ENCODE data around the gene TMEM175. TPM values are rescaled to one million over a fixed set of nuclear protein-coding genes. Genes with fewer than 3 reads are reported as not detected.

The TMEM175 gene
- total and polyA plus RNA-seq, 2 donors (not counting 1 experiment from before 2014, with no cell fraction given): 44.4 to 432 TPM

- H3K4me2 ChIP-seq (replicated peaks; ENCODE audit: low read depth, low read length, poor library complexity, severe bottlenecking): no peak overlapping the region
- no peaks in the 10 kb centered on the region for H3K27me3 Mint-ChIP-seq
- H2AFZ ChIP-seq (ENCODE audit: insufficient read depth, low read depth, low read length, poor library complexity, severe bottlenecking): no peak overlapping the region
- H3K27ac Mint-ChIP-seq: no peak overlapping the region
- no peak for TF ChIP-seq CTCF (IDR thresholded peaks at IDR 0.05)
- no peak for TF ChIP-seq EZH2 (IDR thresholded peaks at IDR 0.05; ENCODE audit: borderline replicate concordance, insufficient read depth, low read depth, low read length, poor library complexity, severe bottlenecking)
- ATAC-seq (ENCODE audit: low read depth): no peak
- no peak overlapping the region for H3K27ac ChIP-seq (ENCODE audit: low read length in 2 of 2)
- no peak overlapping the region for H3K9ac ChIP-seq (ENCODE audit: low read length)
- peaks cover 24% of the 10 kb centered on the region for H3K79me2 ChIP-seq (ENCODE audit: control insufficient read depth, insufficient read depth, low read length)
- POLR2A ChIA-PET: interaction anchor here (0.7 kb wide), 1 partner anchor 113 kb away, joined by 3 read pairs; no protein-coding TSS in a partner anchor
- no peak for DNase-seq
- CTCF ChIA-PET: interaction anchor here (2.5 kb wide), 1 partner anchor 94 kb away, joined by 14 read pairs; the partner anchor contains the start of gene IDUA
- H3K4me1 Mint-ChIP-seq: no peaks in the 10 kb centered on the region
- H3K36me3 ChIP-seq (replicated peaks in 1 of 2; ENCODE audit: control extremely low read depth in 1 of 2, control insufficient read depth in 1 of 2, extremely low read depth in 1 of 2, insufficient read depth in 2 of 2, low read length in 1 of 2): peaks cover 0 to 75% of the 10 kb centered on the region in 2 experiments
- no peaks in the 10 kb centered on the region for H3K27me3 ChIP-seq (replicated peaks in 1 of 4; ENCODE audit: control extremely low read depth in 1 of 4, control insufficient read depth in 3 of 4, insufficient read depth in 4 of 4, low read length in 3 of 4)
- no peak overlapping the region for H3K4me3 Mint-ChIP-seq
- no peaks in the 10 kb centered on the region for H3K4me1 ChIP-seq (ENCODE audit: control insufficient read depth in 2 of 2, insufficient read depth in 2 of 2, low read length in 2 of 2)
- H3K9me3 ChIP-seq (ENCODE audit: control extremely low read depth in 1 of 3, control insufficient read depth in 2 of 3, insufficient read depth in 1 of 3, low read length in 2 of 3): peaks cover 0 to 3% (median 0%) of the 10 kb centered on the region in 3 donors
- WGBS (ENCODE audit: insufficient coverage): over 99% methylated on average over 7 of the region's 10 CpGs
- H3K4me3 ChIP-seq (ENCODE audit: control extremely low read depth in 1 of 5, extremely low read depth in 1 of 5, insufficient read depth in 1 of 5, low read depth in 2 of 5, low read length in 4 of 5): no peak overlapping the region
- H3K9me3 Mint-ChIP-seq (ENCODE audit: insufficient read depth): no peaks in the 10 kb centered on the region
- peaks cover 97% of the 10 kb centered on the region for H4K20me1 ChIP-seq (ENCODE audit: control insufficient read depth, insufficient read depth, low read length, poor library complexity, severe bottlenecking)
- intact Hi-C loops (cut with micrococcal nuclease): no loop called here
Observed at GRCh38 chr4:892780-893179, 39.5 kb upstream of the TMEM175 start.

DNA sequence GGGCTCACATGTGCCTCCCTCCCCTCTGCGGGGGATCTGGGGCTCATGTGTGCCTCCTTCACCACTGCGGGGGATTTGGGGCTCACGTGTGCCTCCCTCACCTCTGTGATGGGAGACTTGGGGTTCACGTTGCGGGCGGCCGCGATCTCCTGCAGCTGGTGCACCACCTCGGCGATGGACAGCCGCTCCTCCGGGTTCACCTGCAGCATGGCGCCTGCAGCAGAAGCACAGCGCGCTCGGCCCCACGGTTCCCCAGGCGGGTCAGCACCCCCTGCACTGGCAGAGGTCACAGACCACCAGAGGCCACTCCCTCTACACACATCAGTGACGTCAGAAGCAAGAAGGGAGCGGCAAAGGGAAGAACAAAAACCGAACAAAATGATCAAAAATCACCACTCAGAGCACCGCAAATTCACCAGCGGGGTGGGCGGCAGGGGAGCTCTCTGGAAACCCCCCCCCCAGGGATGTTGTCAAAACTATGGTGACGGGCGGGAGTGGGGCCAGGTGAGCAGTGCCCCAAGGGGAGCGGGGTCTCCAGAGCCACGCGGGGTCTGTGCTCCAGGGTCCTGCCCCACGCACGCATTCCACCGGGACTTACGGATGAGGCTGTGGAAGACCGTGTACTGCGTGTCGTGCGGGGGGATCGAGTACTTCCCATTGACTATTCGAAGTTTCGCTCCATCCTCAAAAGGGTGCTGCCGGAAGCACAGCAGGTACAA is 38.8 kb upstream of the TMEM175 start:
- ChIA-PET POLR2A (no interaction called here), CTCF (no interaction called here)
- Histone ChIP-seq H3K9me3 (ENCODE audit: control extremely low read depth in 1 of 3, control insufficient read depth in 2 of 3, insufficient read depth in 1 of 3, low read length in 2 of 3) (peaks cover 0 to 3% (median 0%) of the 10 kb centered on the region in 3 donors), H3K4me3 (ENCODE audit: control extremely low read depth in 1 of 5, extremely low read depth in 1 of 5, insufficient read depth in 1 of 5, low read depth in 2 of 5, low read length in 4 of 5) (no peak overlapping the region), H3K27ac (ENCODE audit: low read length in 2 of 2) (no peak overlapping the region), H3K9ac (ENCODE audit: low read length) (no peak overlapping the region), H3K4me1 (ENCODE audit: control insufficient read depth in 2 of 2, insufficient read depth in 2 of 2, low read length in 2 of 2) (no peaks in the 10 kb centered on the region), H4K20me1 (ENCODE audit: control insufficient read depth, insufficient read depth, low read length, poor library complexity, severe bottlenecking) (peaks cover 98% of the 10 kb centered on the region), H3K36me3 (replicated peaks in 1 of 2; ENCODE audit: control extremely low read depth in 1 of 2, control insufficient read depth in 1 of 2, extremely low read depth in 1 of 2, insufficient read depth in 2 of 2, low read length in 1 of 2) (peaks cover 0 to 71% of the 10 kb centered on the region in 2 experiments), H3K27me3 (replicated peaks in 1 of 4; ENCODE audit: control extremely low read depth in 1 of 4, control insufficient read depth in 3 of 4, insufficient read depth in 4 of 4, low read length in 3 of 4) (no peaks in the 10 kb centered on the region), H3K4me2 (replicated peaks; ENCODE audit: low read depth, low read length, poor library complexity, severe bottlenecking) (no peak overlapping the region), H3K79me2 (ENCODE audit: control insufficient read depth, insufficient read depth, low read length) (peaks cover 30% of the 10 kb centered on the region), H2AFZ (ENCODE audit: insufficient read depth, low read depth, low read length, poor library complexity, severe bottlenecking) (no peak overlapping the region)
- no peak for ATAC-seq (ENCODE audit: low read depth)
- no peak for DNase-seq
- no peaks in the 10 kb centered on the region for H3K4me1 Mint-ChIP-seq
- H3K27ac Mint-ChIP-seq: no peak overlapping the region
- H3K4me3 Mint-ChIP-seq: no peak overlapping the region
- WGBS (ENCODE audit: insufficient coverage): 96% methylated on average over 36 of the region's 41 CpGs
- TF ChIP-seq CTCF (IDR thresholded peaks at IDR 0.05): no peak
- TF ChIP-seq EZH2 (IDR thresholded peaks at IDR 0.05; ENCODE audit: borderline replicate concordance, insufficient read depth, low read depth, low read length, poor library complexity, severe bottlenecking): no peak
- H3K9me3 Mint-ChIP-seq (ENCODE audit: insufficient read depth): no peaks in the 10 kb centered on the region
- intact Hi-C loops (cut with micrococcal nuclease): no loop called here
- H3K27me3 Mint-ChIP-seq: no peaks in the 10 kb centered on the region
